GM12878 (cell line): ENCODE results near the gene MGAT3.

Experiments
- BRCA1 ChIP-seq: IDR thresholded peaks from 2 replicates; pipeline ENCODE4 v1.6.1; 2011; ENCODE audit warnings: low read depth, low read length, improper control_type of control experiment
- MXI1 ChIP-seq: fragments of 150-350 bp; IDR thresholded peaks from 2 replicates; pipeline ENCODE4 v1.6.1; 2011; ENCODE audit warnings: low read depth, mild to moderate bottlenecking, inconsistent platforms, low read length, improper control_type of control experiment
- RFX5 ChIP-seq: IDR thresholded peaks from 2 replicates; pipeline ENCODE4 v1.6.1; 2011; ENCODE audit warnings: low read depth, low read length, improper control_type of control experiment
- ZNF274 ChIP-seq: IDR thresholded peaks from one replicate; pipeline ENCODE4 v1.8.0; 2011; ENCODE audit not compliant: insufficient read length, insufficient read depth
- TF ChIP-seq, protein P1 (sequence below), 3 experiments: IDR thresholded peaks in 2 of 3; conservative IDR thresholded peaks in 1 of 3; 2 replicates each; pipeline ENCODE4 v1.5.1; 2011; ENCODE audit warnings: low read depth in 3 of 3, low read length in 3 of 3, mild to moderate bottlenecking in 3 of 3, control low read depth in 2 of 3, moderate library complexity in 2 of 3, inconsistent platforms in 1 of 3, mixed read lengths in 1 of 3; ENCODE audit not compliant: control insufficient read depth in 2 of 3, insufficient read depth in 1 of 3; ENCODE audit errors: extremely low read depth in 1 of 3

DNA sequence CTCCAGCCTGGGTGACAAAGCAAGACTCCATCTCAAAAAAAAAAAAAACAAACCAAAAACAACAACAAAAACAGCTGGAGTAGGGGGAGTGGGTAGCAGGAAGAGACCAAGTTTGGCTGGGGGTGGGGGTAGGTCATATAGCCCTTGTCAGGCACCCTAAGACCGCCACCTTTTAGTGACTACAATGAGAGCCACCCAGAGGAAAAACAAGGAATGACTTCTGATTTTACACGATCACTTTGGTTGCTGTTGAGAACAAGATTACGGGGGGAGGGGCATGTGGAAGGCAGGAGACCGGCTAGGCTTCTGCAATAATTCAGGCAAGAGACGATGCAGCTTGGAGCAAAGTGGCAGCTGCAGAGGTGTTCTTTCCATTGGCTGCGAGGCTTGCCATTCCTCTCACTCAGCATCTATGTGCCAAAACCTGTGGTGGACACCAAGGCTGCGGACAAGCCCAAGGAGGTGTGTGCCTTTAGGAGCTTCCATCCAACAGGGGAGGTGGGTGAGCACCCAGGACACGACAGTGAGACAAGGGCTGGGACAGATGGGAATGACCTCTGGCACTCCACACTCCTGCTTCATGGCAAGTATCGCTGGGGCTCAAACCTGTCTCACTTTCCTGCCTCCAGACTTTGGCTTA is 74.0 kb downstream of the MGAT3 start:
- no peak for TF ChIP-seq MXI1
- no peak for TF ChIP-seq ZNF274
- TF ChIP-seq, protein P1, sequence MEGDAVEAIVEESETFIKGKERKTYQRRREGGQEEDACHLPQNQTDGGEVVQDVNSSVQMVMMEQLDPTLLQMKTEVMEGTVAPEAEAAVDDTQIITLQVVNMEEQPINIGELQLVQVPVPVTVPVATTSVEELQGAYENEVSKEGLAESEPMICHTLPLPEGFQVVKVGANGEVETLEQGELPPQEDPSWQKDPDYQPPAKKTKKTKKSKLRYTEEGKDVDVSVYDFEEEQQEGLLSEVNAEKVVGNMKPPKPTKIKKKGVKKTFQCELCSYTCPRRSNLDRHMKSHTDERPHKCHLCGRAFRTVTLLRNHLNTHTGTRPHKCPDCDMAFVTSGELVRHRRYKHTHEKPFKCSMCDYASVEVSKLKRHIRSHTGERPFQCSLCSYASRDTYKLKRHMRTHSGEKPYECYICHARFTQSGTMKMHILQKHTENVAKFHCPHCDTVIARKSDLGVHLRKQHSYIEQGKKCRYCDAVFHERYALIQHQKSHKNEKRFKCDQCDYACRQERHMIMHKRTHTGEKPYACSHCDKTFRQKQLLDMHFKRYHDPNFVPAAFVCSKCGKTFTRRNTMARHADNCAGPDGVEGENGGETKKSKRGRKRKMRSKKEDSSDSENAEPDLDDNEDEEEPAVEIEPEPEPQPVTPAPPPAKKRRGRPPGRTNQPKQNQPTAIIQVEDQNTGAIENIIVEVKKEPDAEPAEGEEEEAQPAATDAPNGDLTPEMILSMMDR (IDR thresholded peaks at IDR 0.05 in 2 of 3, conservative IDR thresholded peaks at IDR 0.05 in 1 of 3; ENCODE audit: control insufficient read depth in 2 of 3, extremely low read depth in 1 of 3, insufficient read depth in 1 of 3, low read depth in 3 of 3, low read length in 3 of 3): peak; percentile 21 to 35 (median 30); a peak in 2 of 6 replicates
- no peak for TF ChIP-seq BRCA1
- TF ChIP-seq RFX5: no peak
